Stimulated activated naive CD4-positive, alpha-beta T cell treated with Interleukin-2 at 50 U/mL for 16 hours (primary cell): ENCODE results near the gene ADGRV1.

Source experiments
- DNase-seq: peaks from one replicate; lab custom pipeline; 2025; lab: John Stamatoyannopoulos, UW

Gene ADGRV1

DNA sequence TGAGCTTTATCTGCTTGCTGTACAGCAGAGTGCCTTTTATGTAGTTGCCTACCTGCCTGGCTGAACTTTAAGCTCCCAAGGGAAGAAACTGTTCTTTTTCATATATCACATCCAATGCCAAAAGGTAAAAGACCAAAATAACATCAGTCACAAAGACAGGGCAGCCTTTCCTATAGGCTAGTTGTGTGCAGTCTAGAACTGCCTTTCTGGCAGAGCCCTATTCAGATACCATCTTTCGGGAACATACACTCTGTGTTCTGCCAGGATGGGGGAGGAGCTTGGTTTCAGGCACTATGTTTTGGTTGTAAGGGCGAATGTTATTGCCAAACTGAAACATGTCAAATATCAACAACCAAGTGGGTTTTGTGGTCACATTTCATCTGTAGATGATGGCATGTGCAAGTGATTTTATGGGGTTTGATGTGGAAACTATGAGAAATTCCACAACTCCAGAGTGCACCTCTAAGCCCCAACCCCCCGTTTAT is 314.5 kb downstream of the ADGRV1 start:
- DNase-seq, result no peak

DNA sequence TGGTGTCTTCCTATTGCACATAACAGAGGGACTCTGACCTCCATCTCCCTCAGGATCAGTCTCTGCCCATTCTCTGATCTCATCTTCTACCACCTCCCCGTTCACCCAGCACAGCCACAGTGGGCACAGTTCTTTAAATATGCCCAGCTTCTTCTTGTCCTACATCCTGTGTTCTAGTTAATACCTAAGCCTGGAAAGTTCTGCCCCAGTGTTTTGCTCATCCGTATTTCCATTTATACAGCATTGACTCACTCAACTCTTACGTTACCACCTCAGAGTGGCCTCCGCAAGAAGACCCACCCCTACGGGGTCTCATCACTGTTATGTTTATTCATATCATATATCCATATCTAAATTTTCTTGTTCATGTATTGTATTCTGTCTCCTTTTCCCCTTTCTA is 315.5 kb downstream of the ADGRV1 start:
- no peak for DNase-seq

DNA sequence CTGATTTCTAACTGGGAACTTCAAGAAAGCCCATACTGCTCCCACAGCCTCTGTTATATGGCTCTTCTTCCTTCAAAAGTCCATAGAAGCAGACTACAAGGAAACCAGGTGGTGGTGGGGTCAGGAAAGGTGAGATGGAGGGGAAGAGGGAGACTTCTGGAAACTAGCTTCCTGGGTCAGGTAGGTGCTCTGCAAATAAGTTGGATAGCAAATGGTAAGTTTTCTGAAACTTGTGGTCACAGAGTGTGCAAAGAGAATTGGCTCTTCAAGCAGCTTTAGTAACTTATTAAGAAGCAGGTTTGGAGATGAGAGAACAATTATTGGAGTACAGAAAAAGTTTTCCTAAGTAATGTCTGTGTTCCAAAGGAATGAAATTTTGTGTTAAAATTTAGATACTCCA is 316.9 kb downstream of the ADGRV1 start:
- no peak for DNase-seq

DNA sequence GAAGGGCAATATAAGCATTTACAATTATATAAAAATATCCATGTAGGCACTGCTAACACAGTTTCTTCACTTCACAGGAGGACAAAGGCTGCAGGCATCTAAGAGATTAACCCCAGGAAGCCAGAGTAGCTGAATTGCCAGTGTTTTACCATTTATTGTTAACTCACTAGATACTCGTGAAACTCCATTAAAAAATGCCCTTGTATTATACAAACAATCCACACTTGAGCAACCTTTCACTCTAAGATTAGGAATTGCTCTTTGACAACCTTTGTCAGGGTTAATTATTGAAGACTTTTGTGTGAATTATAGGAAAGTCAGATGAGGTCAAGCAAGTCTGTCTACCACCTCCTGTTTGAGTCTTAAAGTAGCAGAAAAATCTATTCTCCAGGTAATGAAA is 317.8 kb downstream of the ADGRV1 start:
- no peak for DNase-seq

DNA sequence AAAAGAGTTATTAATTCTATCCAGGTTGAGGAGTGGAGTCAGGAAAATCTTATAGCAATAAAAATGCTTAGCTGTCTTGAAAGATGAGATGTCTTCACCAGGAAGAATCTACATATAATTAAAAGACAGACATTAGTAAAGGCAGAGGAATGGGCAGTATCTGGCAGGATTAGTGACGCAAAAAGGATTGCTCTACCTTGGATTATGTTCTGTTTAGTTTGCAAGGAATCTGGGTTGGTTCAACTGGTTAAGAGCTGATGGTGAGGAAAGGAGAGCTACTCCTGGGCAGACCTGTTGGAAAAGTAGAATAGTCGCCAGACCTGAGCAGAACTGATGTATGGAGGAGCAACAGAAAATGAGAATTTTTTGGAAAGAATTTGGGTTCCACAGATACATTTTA is 318.5 kb downstream of the ADGRV1 start:
- DNase-seq, result no peak

DNA sequence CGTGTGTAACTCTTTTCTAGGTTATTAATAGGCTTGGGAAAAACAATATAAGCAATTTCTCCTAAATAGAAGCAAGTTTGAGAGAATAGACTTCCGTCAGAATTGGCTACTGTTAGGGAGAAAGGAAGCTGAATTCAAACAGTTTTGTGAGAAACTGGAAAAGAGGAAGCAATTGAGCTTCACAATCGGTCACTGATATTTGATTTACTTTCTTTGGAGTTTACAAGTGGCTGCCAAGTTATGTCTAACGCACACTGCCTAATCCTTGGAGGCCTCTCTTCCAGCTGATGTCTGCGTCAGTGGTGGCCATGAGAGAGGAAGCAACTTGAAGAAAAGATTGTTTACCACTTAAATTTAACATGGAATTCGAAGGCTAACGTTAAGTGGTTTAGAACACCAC is 319.5 kb downstream of the ADGRV1 start:
- no peak for DNase-seq

DNA sequence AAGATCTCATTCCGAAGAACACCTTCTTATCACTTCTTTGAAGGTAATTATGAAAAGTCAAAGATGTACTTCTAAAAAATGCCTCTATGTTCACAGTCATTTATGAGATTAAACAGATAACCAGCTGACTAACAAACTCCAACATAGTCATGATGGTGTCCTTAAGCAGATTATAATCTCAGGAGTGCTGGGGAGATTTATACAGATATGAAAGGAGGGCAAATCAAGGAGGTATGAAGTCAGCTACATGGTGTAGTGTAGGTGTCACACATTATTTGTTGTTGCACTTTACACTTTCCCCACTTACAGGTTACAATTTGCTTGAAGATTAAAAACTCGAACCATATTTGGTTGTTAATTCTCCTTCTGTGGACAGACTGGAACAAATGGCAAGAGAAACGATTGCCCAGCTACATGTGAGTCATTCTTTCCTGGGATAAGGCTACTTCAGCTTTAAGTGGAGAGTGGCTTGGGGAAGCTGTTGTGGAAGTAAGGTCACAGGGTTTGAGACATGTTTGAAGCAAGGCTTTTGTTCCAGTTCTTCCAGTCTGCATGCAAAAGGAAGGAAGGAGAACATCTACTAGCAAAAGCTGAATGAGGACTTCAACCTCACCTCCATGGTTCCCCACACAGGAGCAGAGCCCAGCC is 320.1 kb downstream of the ADGRV1 start:
- no peak for DNase-seq

DNA sequence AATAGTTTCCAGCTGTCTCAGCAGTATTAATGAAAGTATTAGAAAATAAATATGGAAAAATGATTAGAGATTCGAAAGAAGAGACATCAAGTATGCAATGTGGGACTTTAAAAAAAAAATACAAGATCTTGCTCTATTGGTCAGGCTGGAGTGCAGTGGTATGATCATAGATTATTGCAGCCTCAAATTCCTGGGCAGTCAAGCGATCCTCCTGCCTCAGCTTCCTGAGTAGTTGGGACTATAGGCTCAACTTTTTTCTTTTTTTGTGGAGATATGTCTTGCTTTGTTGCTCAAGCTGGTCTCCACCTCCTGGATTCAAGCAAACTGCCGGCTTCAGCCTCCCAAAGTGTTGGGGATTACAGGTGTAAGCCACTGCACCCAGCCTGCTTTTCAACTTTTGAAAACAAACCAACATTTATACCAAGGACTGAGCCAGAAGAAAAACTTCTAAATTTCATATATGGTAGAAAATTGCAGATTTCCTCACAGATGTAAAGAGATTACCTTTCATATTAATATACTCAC is 323.1 kb downstream of the ADGRV1 start:
- DNase-seq, result no peak

DNA sequence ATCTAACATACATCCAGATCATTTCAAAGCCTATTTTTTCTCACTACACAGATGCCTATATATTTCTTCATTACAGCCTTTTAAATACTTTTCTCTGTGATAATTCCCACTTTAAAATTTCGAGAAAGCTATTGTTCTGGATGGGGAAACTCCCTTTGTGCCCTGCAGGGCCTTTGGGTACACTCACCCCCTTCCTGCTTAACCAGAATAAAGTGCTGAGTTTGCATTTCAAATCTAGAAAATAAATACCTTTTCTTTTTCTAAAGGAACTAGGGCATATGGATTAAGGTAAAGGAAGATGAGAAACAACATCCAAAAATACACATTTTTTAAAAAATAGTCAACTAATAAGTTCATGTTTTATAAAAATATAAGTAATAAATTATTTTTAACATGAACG is 323.9 kb downstream of the ADGRV1 start:
- no peak for DNase-seq

DNA sequence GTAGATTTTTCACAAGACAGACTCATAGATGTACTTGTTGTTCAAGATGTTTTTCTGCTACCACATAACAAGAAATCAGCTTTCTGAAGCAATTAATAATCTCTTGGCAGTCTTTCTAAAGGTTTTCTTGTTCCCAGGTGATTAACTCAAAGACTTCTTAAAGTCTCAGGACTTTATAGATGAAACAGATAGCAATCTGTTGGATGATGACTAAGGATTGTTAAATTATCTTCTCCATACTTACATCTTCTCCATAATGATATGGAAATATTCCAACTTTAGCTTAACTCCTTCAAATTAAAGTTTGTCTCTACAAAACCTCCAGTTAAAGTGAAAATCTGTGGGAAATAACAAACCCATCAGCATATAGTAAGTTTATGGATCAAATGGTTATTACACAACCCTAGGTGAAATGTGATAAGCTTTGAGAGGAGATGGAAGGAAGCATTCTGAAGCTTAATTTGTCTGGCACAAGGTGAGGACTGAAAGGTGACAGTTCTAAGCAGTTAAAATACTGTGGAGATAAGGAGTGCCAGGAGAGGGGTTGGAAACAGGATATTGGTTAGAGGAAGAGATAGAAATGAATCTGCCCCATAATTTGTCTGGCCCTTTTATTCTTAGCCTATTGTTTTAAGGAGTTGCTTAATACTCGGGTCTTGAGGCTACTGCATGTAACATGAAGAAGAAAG is 326.7 kb downstream of the ADGRV1 start:
- no peak for DNase-seq

DNA sequence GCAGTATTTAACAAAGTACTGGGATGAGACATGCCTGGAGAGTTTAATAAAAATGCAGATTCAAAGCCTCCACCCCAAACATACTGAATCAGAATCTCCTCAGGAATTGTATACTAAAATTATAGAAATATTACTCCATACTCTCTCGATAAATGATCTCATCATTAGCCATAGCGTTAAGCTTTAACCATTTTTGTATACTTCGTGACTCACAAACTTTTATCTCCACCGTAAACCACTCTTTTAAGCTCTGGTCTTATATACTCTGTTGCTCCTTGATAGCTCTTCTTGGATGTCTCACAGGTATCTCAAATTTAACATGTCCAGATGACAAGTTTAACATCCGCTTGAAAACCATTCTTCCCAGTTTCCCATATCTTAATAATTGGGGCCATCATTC is 327.8 kb downstream of the ADGRV1 start:
- no peak for DNase-seq

DNA sequence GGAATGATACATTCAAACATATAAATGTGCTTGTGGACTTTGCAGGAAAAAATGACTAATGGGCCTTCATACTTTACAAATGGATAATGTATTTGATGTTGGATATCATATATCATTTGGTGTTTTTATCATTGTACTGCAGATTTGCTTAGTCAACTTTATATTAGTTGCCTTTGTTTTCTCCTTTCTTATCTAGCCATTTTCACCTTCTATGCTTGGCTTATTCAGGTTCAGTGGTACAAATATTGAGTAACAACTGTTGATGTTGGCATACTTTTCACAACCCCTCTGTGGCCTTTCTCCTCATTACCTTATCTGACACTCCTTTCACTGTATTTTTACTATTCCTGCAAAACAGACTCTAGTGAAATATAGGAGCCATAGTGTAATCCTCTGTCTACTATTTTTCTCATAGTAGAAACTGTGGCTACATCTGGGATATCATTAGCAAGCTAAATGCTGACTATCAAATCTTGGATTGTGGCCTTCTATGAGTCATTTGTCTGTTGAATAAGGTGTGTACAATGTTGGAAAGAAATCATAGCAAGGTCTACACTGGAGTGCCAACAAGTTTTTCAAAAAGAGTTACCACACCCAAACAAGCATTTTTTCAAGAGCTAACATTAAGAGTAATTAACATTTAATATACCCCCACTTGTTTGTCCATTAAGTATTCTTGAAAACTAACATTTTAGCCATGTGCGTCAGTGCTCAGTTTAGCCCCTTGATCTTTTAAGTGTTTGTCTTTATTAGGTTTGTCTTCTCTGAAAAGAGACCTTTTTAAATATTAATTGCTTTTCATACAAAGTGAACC is 330.1 kb downstream of the ADGRV1 start:
- DNase-seq, result no peak

DNA sequence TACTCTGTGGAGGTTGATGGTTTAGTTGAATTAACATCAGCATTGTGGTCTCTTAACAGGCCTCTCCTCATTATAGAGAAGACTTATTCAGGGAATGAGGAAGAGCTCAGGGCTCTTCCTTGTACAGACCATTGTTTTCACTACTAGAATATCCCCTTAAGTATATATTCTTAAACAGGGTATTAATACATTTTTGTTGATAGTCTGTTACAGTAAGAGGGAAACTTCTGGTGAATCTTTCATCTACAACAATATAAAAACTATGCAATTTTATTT is 330.7 kb downstream of the ADGRV1 start:
- DNase-seq, result no peak

DNA sequence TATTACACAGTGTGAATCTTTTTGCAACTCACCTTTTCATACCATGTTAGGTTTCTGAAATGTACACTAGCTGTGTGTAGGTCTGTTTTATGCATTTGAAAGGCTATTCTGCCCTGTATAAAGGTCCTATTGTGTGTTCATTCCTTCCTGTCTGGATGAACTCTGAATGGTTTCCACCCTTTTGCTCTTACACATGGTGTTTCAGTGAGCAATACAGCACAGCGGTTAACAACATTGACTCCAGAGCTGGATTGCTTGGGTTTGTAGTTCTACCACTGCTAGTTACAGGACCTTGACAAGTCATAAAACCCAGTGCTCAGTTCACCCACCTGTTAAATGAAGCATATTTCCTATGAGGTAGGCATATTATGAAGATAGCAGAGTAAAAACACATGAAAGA is 331.6 kb downstream of the ADGRV1 start:
- DNase-seq, result no peak

DNA sequence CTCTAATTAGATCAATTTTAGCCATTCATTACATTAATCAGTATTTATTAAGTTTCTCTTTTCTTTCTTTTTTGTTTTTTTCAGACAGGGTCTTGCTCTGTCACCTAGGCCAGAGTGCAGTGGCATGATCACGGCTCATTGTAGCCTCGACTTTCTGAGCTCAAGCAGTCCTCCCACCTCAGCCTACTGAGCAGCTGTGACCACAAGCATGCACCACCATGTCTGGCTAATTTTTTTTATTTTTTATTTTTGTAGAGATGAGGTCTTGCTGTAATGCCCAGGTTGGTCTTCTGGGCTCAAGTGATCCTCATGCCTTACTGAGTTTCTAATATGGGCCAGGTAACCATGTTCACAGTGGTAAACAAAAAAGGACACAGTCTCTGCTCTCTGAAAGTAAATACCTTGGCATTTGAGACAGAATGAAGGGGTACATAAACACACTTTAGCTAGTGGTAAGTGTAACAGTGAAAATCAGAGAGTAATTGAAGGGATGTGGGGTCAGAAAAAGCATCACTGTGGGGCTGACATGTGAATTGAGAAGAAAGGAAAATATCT is 336.3 kb downstream of the ADGRV1 start:
- DNase-seq, result no peak

DNA sequence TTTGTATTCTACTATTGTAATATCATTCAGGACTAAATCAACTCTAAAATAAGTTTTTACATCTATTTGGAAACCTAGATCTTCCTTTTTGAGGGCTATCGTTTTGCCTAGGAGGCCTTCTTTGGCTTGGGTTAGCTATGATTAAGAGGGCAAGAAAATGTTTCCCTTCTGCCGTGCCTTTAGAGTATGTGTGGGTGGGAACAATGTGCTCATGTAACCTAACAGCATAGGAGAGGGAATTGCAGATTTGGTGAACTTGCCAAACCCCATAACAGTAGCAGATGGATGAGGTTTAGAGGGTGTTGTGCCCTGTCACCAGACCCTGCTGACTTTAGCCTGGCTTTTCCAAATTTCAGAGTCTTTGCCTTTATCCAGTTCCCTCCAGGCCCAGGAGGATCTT is 339.0 kb downstream of the ADGRV1 start:
- no peak for DNase-seq

DNA sequence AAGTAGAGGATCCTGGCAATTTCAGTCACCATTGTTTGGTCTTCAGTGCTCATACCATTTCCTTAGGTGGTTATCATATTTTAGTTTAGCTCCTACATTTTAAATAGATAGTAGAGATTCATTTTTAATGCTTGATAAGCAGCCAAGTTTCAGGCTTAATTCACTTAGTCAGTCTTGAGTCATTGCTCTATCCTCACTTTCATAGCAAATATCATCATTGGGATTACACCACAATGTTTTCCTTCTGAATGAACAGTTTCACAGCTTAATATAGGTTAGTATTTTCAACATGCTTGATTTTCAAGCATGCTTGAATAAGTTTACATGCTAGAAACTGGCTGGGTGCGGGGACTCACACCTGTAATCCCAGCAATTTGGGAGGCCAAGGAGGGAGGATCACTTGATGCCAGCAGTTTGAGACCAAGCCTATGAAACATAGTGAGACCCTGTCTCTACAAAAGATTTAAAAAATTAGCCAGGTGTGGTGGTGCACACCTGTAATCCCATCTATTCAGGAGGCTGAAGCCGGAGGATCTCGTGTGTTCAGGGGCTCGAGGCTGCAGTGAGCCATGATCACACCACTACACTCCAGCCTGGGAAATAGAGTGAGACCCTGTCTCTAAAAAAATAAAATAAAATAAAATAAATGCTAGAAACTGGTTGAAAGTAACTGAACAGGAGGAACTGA is 339.9 kb downstream of the ADGRV1 start:
- no peak for DNase-seq

DNA sequence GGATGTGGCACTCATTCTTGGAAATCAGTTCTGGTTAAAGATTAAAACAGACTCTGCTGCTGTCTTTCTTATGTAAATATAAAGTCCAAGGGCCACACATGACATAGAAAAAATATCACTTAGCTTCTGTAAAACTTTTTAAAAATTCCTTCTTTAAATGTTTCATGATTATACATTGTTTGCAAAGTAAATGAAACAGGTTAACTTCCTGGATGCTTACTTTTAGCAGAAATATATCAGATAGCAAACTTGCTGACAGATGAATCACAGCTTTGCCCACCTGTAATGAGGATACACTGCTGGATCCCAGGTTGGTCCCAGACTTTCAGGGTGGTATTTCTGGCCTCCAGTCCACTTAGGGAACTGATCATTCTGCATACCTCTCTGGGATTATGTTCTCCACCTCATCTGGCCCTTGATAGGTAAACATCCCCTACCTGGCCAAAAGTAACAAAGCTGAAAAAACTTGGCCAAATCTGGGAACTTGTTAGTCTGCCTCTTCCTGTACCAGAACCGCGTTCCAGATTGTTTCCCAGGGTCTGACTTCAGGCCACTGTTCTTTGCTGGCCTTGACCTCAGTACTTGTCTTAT is 340.5 kb downstream of the ADGRV1 start:
- no peak for DNase-seq

DNA sequence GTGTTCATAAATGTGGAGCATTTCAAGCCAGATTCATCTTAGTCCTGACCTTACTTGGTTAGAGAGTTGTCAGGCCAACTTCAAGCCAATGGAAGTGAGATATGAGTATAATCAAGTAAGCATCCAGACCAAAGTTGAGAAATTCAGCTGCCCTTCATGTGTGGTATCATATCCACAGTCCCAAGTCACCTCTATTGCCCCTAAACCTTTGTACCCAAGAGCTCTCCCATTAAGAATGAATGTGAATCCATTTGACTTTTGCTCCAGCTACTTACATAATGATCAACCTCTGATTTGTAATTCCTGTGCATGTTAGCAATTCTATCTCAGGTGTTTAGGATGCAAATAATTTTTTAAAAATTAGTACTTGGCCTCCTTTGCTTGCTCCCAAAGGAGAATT is 342.7 kb downstream of the ADGRV1 start:
- DNase-seq, result no peak

DNA sequence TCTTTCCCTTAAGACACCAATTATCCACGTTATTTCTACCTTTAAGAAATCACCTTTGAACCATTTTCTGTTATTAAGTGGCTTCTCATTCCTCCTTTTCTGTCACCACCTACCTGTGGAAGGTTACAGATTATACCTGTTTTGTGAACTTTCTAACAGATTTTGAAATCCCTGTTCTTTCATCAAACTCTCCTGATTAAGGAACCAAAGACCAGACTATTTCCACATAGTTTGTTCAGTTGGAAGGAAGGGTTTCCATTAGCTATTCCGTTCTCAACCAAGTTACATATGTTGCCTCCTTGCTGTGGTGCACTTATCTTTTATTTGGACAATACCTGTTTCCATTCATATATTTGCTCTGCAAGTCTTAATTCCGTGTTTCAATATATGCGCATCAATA is 343.6 kb downstream of the ADGRV1 start:
- DNase-seq, result no peak

DNA sequence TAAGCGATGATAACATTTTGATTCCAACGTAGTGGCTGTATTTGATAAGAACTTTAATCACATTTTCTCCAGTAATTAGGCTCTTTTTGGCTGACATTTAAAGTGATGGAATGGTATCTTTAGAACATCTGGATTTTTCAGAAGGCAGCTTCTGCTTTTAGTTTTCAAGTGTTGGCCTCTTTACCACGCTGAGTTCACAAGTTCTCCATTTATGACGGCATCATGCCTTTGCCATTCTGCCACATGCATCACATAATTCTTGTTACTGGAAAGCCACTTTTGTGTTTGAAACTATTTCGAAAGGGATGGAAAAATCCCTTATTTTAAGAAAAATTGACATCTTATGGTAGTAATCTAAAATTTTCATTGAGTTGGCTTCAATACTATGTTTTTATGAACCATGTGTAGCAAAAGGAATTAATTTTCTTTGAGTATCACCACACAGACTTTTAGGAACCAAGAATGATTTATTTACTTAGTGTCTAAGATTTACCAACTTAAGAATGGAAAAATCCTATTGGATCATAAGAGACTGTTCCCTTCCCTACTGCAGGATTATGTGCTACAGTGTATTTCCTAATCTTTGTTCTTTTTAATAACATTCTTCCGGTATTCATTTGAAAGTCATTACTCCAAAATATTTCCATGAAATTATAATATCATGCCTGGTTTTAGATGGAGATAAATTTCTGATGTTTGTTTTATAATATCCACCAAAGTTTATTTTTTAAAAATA is 344.2 kb downstream of the ADGRV1 start:
- DNase-seq, result no peak
